Brain microvascular endothelial cell (primary cell): ENCODE results near the gene CASP2.

Experiments used
- DNase-seq: peaks from one replicate; pipeline ENCODE4 v3.0.0-alpha.2; 2020
- H3K27ac ChIP-seq: fragments of 250-450 bp; sonication (Bioruptor Pico); 2 replicates; pipeline ENCODE4 v1.5.1; 2020; ENCODE audit warnings: mild to moderate bottlenecking, moderate library complexity
- H3K27me3 ChIP-seq: fragments of 250-450 bp; sonication (Bioruptor Pico); replicated peaks from 2 replicates; pipeline ENCODE4 v1.5.1; 2020; ENCODE audit warnings: mild to moderate bottlenecking
- H3K36me3 ChIP-seq: fragments of 250-450 bp; sonication (Bioruptor Pico); replicated peaks from 2 replicates; pipeline ENCODE4 v1.5.1; 2020; ENCODE audit warnings: mild to moderate bottlenecking
- H3K4me3 ChIP-seq: 2 replicates; pipeline ENCODE4 v1.5.1; 2011; ENCODE audit warnings: low read depth, mild to moderate bottlenecking, control low read depth, low read length, moderate library complexity
- CTCF ChIP-seq: IDR thresholded peaks from 2 replicates; pipeline ENCODE4 v1.5.1; 2011; ENCODE audit warnings: low read depth, mild to moderate bottlenecking, moderate library complexity, low read length, control low read depth, inconsistent platforms; ENCODE audit errors: missing control alignments
- in situ Hi-C: cut with HindIII; loops from 2 replicates; pipeline ENCODE4 v1.10.0; 2017; ENCODE audit warnings: low sequenced_read_pairs, low pct_ligation_motif_present

Gene CASP2

GRCh38 chr7:143290293-143290692 lies 2.1 kb downstream of the CASP2 start:
- Histone ChIP-seq H3K36me3 (peaks cover 28% of the 10 kb centered on the region), H3K27ac (no peak overlapping the region), H3K27me3 (no peaks in the 10 kb centered on the region), H3K4me3 (no peak overlapping the region)
- DNase-seq = no peak
- no peak for TF ChIP-seq CTCF
- in situ Hi-C loops = no loop called here

GRCh38 chr7:143292876-143293275 lies 4.7 kb downstream of the CASP2 start:
- in situ Hi-C loops = no loop called here
- no peak for TF ChIP-seq CTCF
- DNase-seq = no peak
- Histone ChIP-seq H3K4me3 (no peak overlapping the region), H3K27ac (no peak overlapping the region), H3K36me3 (peaks cover 30% of the 10 kb centered on the region), H3K27me3 (no peaks in the 10 kb centered on the region)

- peaks cover 48% of the 10 kb centered on the region for H3K36me3 ChIP-seq
- no peak overlapping the region for H3K4me3 ChIP-seq
- H3K27me3 ChIP-seq = no peaks in the 10 kb centered on the region
- in situ Hi-C loops = no loop called here
- DNase-seq = peak; percentile 30
- H3K27ac ChIP-seq = peak overlapping the region; percentile 82
- TF ChIP-seq CTCF = no peak
These were observed 7.7 kb downstream of the CASP2 start for GRCh38 chr7:143295870-143296269.

GRCh38 chr7:143296686-143297085 lies 8.5 kb downstream of the CASP2 start:
- peak overlapping the region; percentile 82 for H3K27ac ChIP-seq
- TF ChIP-seq CTCF = no peak
- peaks cover 52% of the 10 kb centered on the region for H3K36me3 ChIP-seq
- no peaks in the 10 kb centered on the region for H3K27me3 ChIP-seq
- in situ Hi-C loops = no loop called here
- H3K4me3 ChIP-seq = no peak overlapping the region
- no peak for DNase-seq

GRCh38 chr7:143299346-143299745 lies 11.2 kb downstream of the CASP2 start:
- TF ChIP-seq CTCF = no peak

GRCh38 chr7:143299840-143300239 lies 11.7 kb downstream of the CASP2 start:
- Histone ChIP-seq H3K27ac (no peak overlapping the region), H3K27me3 (no peaks in the 10 kb centered on the region), H3K36me3 (peaks cover 47% of the 10 kb centered on the region), H3K4me3 (no peak overlapping the region)
- in situ Hi-C loops = no loop called here
- no peak for DNase-seq
- peak; percentile 79 for TF ChIP-seq CTCF

More at GRCh38 chr7:143299346-143299745, 11.2 kb downstream of the CASP2 start:
- in situ Hi-C loops = no loop called here
- DNase-seq = no peak
- Histone ChIP-seq H3K36me3 (peaks cover 47% of the 10 kb centered on the region), H3K4me3 (no peak overlapping the region), H3K27ac (no peak overlapping the region), H3K27me3 (no peaks in the 10 kb centered on the region)
